Keratinocyte (primary cell): Measurements from ENCODE around the gene GRIN1. TPM values are rescaled to one million over a fixed set of nuclear protein-coding genes. Genes with fewer than 3 reads are reported as not detected.

Experiments
- DNase-seq: peaks from one replicate; pipeline ENCODE4 v3.0.0-alpha.2; 2011; ENCODE audit warnings: low read depth, missing footprints, low spot score
- FAIRE-seq: peaks from 2 replicates; lab custom pipeline; 2011; peaks lifted over from hg19 to GRCh38; lab: Jason Lieb, UNC
- H2AFZ ChIP-seq: 2 replicates; pipeline ENCODE4 v1.6.0; 2012; ENCODE audit warnings: low read length, control low read depth, inconsistent platforms; ENCODE audit not compliant: control insufficient read depth
- H3K27ac ChIP-seq: 2 replicates; pipeline ENCODE4 v1.5.1; 2011; ENCODE audit warnings: low read length; ENCODE audit not compliant: control insufficient read depth, insufficient read depth
- H3K27me3 ChIP-seq: 3 replicates; pipeline ENCODE4 v1.6.0; 2011; ENCODE audit warnings: low read length; ENCODE audit not compliant: control insufficient read depth, insufficient read depth; ENCODE audit errors: extremely low read depth
- H3K36me3 ChIP-seq, 2 experiments: 2 replicates in 1 of 2; 3 replicates in 1 of 2; pipeline ENCODE4 v1.5.1; 2011; ENCODE audit warnings: low read length in 2 of 2, mild to moderate bottlenecking in 1 of 2; ENCODE audit not compliant: control insufficient read depth in 2 of 2, insufficient read depth in 2 of 2; ENCODE audit errors: extremely low read depth in 1 of 2
- H3K4me1 ChIP-seq: 3 replicates; pipeline ENCODE4 v1.5.1; 2011; ENCODE audit warnings: low read length; ENCODE audit not compliant: control insufficient read depth, insufficient read depth; ENCODE audit errors: extremely low read depth
- H3K4me2 ChIP-seq: 3 replicates; pipeline ENCODE4 v1.6.0; 2011; ENCODE audit warnings: low read depth, low read length; ENCODE audit not compliant: control insufficient read depth, insufficient read depth; ENCODE audit errors: extremely low read depth
- H3K4me3 ChIP-seq, 3 experiments: fragments of 200-600 bp in 1 of 3; sonication (generic) in 1 of 3; 2 replicates in 2 of 3; 3 replicates in 1 of 3; pipeline ENCODE4 v1.5.1; 2011 to 2016; ENCODE audit warnings: low read length in 3 of 3, mild to moderate bottlenecking in 3 of 3, control low read depth in 2 of 3, inconsistent platforms in 1 of 3, low read depth in 1 of 3, mixed read lengths in 1 of 3, mixed run types in 1 of 3, moderate library complexity in 1 of 3; ENCODE audit not compliant: control insufficient read depth in 2 of 3, insufficient read depth in 2 of 3; ENCODE audit errors: extremely low read depth in 1 of 3
- H3K79me2 ChIP-seq: 2 replicates; pipeline ENCODE4 v1.6.0; 2012; ENCODE audit warnings: low read length; ENCODE audit not compliant: control insufficient read depth, insufficient read depth
- H3K9ac ChIP-seq: 3 replicates; pipeline ENCODE4 v1.6.0; 2011; ENCODE audit warnings: low read length; ENCODE audit not compliant: control insufficient read depth, insufficient read depth; ENCODE audit errors: extremely low read depth
- H3K9me1 ChIP-seq: 3 replicates; pipeline ENCODE4 v1.6.0; 2011; ENCODE audit warnings: low read length; ENCODE audit not compliant: control insufficient read depth, insufficient read depth; ENCODE audit errors: extremely low read depth
- H3K9me3 ChIP-seq: 2 replicates; pipeline ENCODE4 v1.5.1; 2012; ENCODE audit warnings: low read depth, low read length; ENCODE audit not compliant: control insufficient read depth
- H4K20me1 ChIP-seq: 3 replicates; pipeline ENCODE4 v1.6.0; 2011; ENCODE audit warnings: low read length; ENCODE audit not compliant: control insufficient read depth, insufficient read depth; ENCODE audit errors: extremely low read depth
- EZH2 ChIP-seq: IDR thresholded peaks from one replicate; pipeline ENCODE4 v1.6.1; 2012; ENCODE audit warnings: inconsistent platforms, mild to moderate bottlenecking, low read length, moderate library complexity
- dilution Hi-C: fragments of 300-500 bp; cut with MboI; formaldehyde crosslinking; loops from one replicate; pipeline ENCODE4 v1.7.0; 2020; ENCODE audit warnings: low sequenced_read_pairs; ENCODE audit not compliant: extremely low pct_ligation_motif_present
- polyA plus RNA-seq, 5 experiments: library from polyadenylated mRNA; depleted of rRNA in 3 of 5; stranded (reverse) in 3 of 5; stranded (forward) in 1 of 5; unstranded in 1 of 5; fragments of >200 nt; gene quantifications; 1 replicate in 1 of 5; 2 replicates in 3 of 5; 3 replicates in 1 of 5; pipeline versions ENCODE4 v1.2.1 to v1.2.3, GENCODE V29; 2011 to 2012; ENCODE audit warnings: missing spikeins in 2 of 5, low read depth in 1 of 5, low replicate concordance in 1 of 5
- TF ChIP-seq, protein P1 (sequence below), 3 experiments: IDR thresholded peaks in 1 of 3; conservative IDR thresholded peaks in 1 of 3; optimal IDR thresholded peaks in 1 of 3; 2 replicates in 2 of 3; 3 replicates in 1 of 3; pipeline versions ENCODE3 to v1.5.1; 2011; ENCODE audit warnings: low read length in 3 of 3, mild to moderate bottlenecking in 3 of 3, moderate library complexity in 2 of 3, control low read depth in 1 of 3, inconsistent platforms in 1 of 3; ENCODE audit not compliant: insufficient read depth in 2 of 3; ENCODE audit errors: extremely low read depth in 1 of 3

The GRIN1 gene
- polyA plus RNA-seq, 1 donor (not counting 4 experiments of a cell fraction or from before 2014, with no cell fraction given), result 0.03 TPM

GRCh38 chr9:137189297-137190295, 50.6 kb downstream of the GRIN1 start:
- H3K36me3 ChIP-seq, result peaks cover 13 to 19% of the 10 kb centered on the region in 2 experiments
- FAIRE-seq (no peak), DNase-seq (no peak)
- H3K9me1 ChIP-seq, result no peaks in the 10 kb centered on the region
- H3K79me2 ChIP-seq, result peaks cover 47% of the 10 kb centered on the region
- dilution Hi-C loops, result no loop called here
- H3K27me3 ChIP-seq, result peaks cover 3% of the 10 kb centered on the region
- H3K4me1 ChIP-seq, result peaks cover 25% of the 10 kb centered on the region
- H4K20me1 ChIP-seq, result no peaks in the 10 kb centered on the region
- peak overlapping the region; percentile 88 to 96 (median 90) for H3K4me3 ChIP-seq
- peak overlapping the region; percentile 22 for H2AFZ ChIP-seq
- H3K4me2 ChIP-seq, result peak overlapping the region; percentile 79
- H3K9ac ChIP-seq, result peak overlapping the region; percentile 92
- H3K9me3 ChIP-seq, result no peaks in the 10 kb centered on the region
- H3K27ac ChIP-seq, result peak overlapping the region; percentile 89
- TF ChIP-seq EZH2, result no peak
- TF ChIP-seq, protein P1, sequence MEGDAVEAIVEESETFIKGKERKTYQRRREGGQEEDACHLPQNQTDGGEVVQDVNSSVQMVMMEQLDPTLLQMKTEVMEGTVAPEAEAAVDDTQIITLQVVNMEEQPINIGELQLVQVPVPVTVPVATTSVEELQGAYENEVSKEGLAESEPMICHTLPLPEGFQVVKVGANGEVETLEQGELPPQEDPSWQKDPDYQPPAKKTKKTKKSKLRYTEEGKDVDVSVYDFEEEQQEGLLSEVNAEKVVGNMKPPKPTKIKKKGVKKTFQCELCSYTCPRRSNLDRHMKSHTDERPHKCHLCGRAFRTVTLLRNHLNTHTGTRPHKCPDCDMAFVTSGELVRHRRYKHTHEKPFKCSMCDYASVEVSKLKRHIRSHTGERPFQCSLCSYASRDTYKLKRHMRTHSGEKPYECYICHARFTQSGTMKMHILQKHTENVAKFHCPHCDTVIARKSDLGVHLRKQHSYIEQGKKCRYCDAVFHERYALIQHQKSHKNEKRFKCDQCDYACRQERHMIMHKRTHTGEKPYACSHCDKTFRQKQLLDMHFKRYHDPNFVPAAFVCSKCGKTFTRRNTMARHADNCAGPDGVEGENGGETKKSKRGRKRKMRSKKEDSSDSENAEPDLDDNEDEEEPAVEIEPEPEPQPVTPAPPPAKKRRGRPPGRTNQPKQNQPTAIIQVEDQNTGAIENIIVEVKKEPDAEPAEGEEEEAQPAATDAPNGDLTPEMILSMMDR (optimal IDR thresholded peaks at IDR 0.05 in 1 of 3, IDR thresholded peaks at IDR 0.05 in 1 of 3, conservative IDR thresholded peaks at IDR 0.05 in 1 of 3; ENCODE audit: extremely low read depth in 1 of 3, insufficient read depth in 2 of 3, low read length in 3 of 3), result no peak

DNA sequence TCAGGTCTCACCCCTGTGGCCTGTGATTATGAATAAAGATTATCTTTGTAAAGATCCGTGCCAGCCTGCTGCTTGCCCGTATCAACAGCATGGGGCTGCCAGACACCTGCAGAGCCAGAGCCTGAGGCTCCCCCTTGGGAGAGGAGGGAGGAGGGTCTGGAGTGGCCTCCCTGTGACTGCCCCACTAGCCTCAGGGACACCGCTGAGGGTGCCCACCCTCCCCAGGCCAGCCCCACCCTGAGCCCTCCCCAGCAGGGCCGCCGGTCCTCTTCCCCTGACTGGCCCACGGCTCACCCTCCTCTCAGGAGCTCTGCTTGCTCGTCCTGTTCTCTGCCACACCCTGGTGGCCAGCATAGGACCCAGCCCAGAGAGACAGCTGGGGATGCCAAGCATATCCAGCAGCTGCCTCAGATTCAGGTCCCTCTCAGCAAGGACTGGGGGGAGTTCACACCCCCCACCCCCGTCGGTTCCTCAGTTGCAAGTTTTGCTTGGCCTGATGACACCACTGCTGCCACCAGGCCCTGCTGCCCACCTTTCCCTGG, 51.4 kb downstream of the GRIN1 start:
- FAIRE-seq (no peak), DNase-seq (no peak)
- Histone ChIP-seq H3K4me2 (no peak overlapping the region), H3K27ac (no peak overlapping the region), H3K36me3 (peaks cover 13 to 17% of the 10 kb centered on the region in 2 experiments), H4K20me1 (peaks cover 2% of the 10 kb centered on the region), H2AFZ (no peak overlapping the region), H3K79me2 (peaks cover 46% of the 10 kb centered on the region), H3K4me3 (no peak overlapping the region), H3K27me3 (peaks cover 3% of the 10 kb centered on the region), H3K9me1 (peaks cover 2% of the 10 kb centered on the region), H3K4me1 (peaks cover 33% of the 10 kb centered on the region), H3K9me3 (no peaks in the 10 kb centered on the region), H3K9ac (no peak overlapping the region)
- no peak for TF ChIP-seq EZH2
- TF ChIP-seq, protein P1 (optimal IDR thresholded peaks at IDR 0.05 in 1 of 3, IDR thresholded peaks at IDR 0.05 in 1 of 3, conservative IDR thresholded peaks at IDR 0.05 in 1 of 3; ENCODE audit: extremely low read depth in 1 of 3, insufficient read depth in 2 of 3, low read length in 3 of 3), result no peak
- dilution Hi-C loops, result no loop called here
